ENCODE results near the gene PTGDS.
A peak's percentile ranks its signal among the peaks of the same experiment; 100 is the strongest.

Gene PTGDS

GRCh38 chr9:136974817-136975535 lies 2.3 kb upstream of the PTGDS start:
- DNase-seq: no peak

GRCh38 chr9:136975644-136976043 lies 1.7 kb upstream of the PTGDS start:
- DNase-seq: no peak

- DNase-seq: no peak
These were observed 357 bp downstream of the PTGDS start for GRCh38 chr9:136977649-136978072.

- DNase-seq: peak in 1 of 2 experiments; percentile 86
These were observed 965 bp downstream of the PTGDS start for GRCh38 chr9:136978073-136978864.

- DNase-seq: no peak
These were observed 1.7 kb downstream of the PTGDS start for GRCh38 chr9:136978865-136979544.

GRCh38 chr9:136979769-136980587 lies 2.7 kb downstream of the PTGDS start:
- DNase-seq: no peak

- no peak for DNase-seq
These were observed 3.6 kb downstream of the PTGDS start for GRCh38 chr9:136980669-136981478.

- no peak for DNase-seq
These were observed 4.4 kb downstream of the PTGDS start for GRCh38 chr9:136981588-136982231.

- DNase-seq: no peak
These were observed 5.1 kb downstream of the PTGDS start, which contains the start of gene LCNL1 for GRCh38 chr9:136982232-136983051. Gene LCNL1, plus strand, starts transcription at chr9:136982993. Its CDS starts 594 bp downstream, at chr9:136983587.

GRCh38 chr9:136983167-136983566 lies 5.9 kb downstream of the PTGDS start:
- DNase-seq: no peak

- no peak for DNase-seq
These were observed 6.5 kb downstream of the PTGDS start for GRCh38 chr9:136983656-136984314.

- no peak for DNase-seq
These were observed 7.2 kb downstream of the PTGDS start for GRCh38 chr9:136984464-136985026.

- no peak for DNase-seq
These were observed 7.8 kb downstream of the PTGDS start for GRCh38 chr9:136985027-136985602.

GRCh38 chr9:136985853-136986252 lies 8.5 kb downstream of the PTGDS start:
- DNase-seq: no peak

- no peak for DNase-seq
These were observed 11.6 kb downstream of the PTGDS start for GRCh38 chr9:136988872-136989271.

GRCh38 chr9:136990242-136990911 lies 13.1 kb downstream of the PTGDS start:
- DNase-seq: no peak

GRCh38 chr9:136991993-136992818 lies 14.9 kb downstream of the PTGDS start, which contains the start of gene PAXX:
Gene PAXX, plus strand, starts transcription at chr9:136992422. Its CDS starts 22 bp downstream, at chr9:136992444.
- peak; percentile 52 to 91 for DNase-seq
